Adrenal gland (tissue), 5 donors: ENCODE results near the gene MKLN1.

Experiments
- CTCF ChIP-seq, 6 experiments: fragments of 450-650 bp in 4 of 6; fragments of 200-600 bp in 2 of 6; sonication (generic) in 1 of 6; IDR thresholded peaks; 1 replicate in 5 of 6; 2 replicates in 1 of 6; pipeline versions ENCODE4 v1.5.1 to v1.8.0; 2016 to 2021; ENCODE audit warnings: antibody characterized with exemption in 6 of 6, mild to moderate bottlenecking in 2 of 6, moderate library complexity in 1 of 6
- POLR2A ChIP-seq, 2 donors: fragments of 450-650 bp; IDR thresholded peaks; one replicate each; pipeline ENCODE4 v1.6.1; 2017; ENCODE audit warnings: antibody characterized with exemption in 2 of 2, mild to moderate bottlenecking in 2 of 2, moderate library complexity in 1 of 2
- donor health status: DM: no; HTN: no; CAD: no.

GRCh38 chr7:131336956-131337355 lies 9.3 kb downstream of the MKLN1 start:
- TF ChIP-seq CTCF (IDR thresholded peaks at IDR 0.05) (no peak), POLR2A (IDR thresholded peaks at IDR 0.05) (no peak)
